IMR-90 (cell line): ENCODE data around the gene ATP13A1. TPM values are rescaled to one million over a fixed set of nuclear protein-coding genes. Genes with fewer than 3 reads are reported as not detected.

Experiments used
- ATAC-seq: fragments of 200-7000 bp; cut with Tn5 transposase; 2 replicates; pipeline ENCODE4 v1.9.1; 2020; ENCODE audit warnings: low read depth, mild to moderate bottlenecking, moderate library complexity
- BruUV-seq: library from RNA; stranded (reverse); fragments of 400-500 nt; replicated peaks from 2 replicates; lab custom pipeline; 2021; lab: Mats Ljungman, UMichigan
- CTCF ChIA-PET: fragments of 300-600 bp; formaldehyde crosslinking; extraction: SDS; loops from one replicate; lab custom pipeline; 2021; ENCODE audit warnings: antibody characterized with exemption; lab: Yijun Ruan, JAX
- POLR2A ChIA-PET: fragments of 300-600 bp; sonication (Branson Sonifier 250); formaldehyde crosslinking; loops from one replicate; lab custom pipeline; 2022; ENCODE audit warnings: antibody characterized with exemption; ENCODE audit not compliant: unreplicated experiment; lab: Charles Lee
- DNase-seq: peaks from one replicate; pipeline ENCODE4 v3.0.0; 2013
- H2AFZ ChIP-seq: replicated peaks from 2 replicates; pipeline ENCODE3; 2013; ENCODE audit warnings: low read length, mild to moderate bottlenecking; ENCODE audit not compliant: poor library complexity
- H2AK5ac ChIP-seq: 2 replicates; pipeline ENCODE4 v1.6.1; 2013; ENCODE audit warnings: low read depth, low read length, inconsistent platforms
- H2AK9ac ChIP-seq: replicated peaks from 2 replicates; pipeline ENCODE3; 2013; ENCODE audit warnings: mild to moderate bottlenecking, low read depth, low read length, moderate library complexity; ENCODE audit not compliant: poor library complexity
- H2BK120ac ChIP-seq: 2 replicates; pipeline ENCODE4 v1.6.1; 2013; ENCODE audit warnings: low read depth, low read length, inconsistent platforms
- H2BK15ac ChIP-seq: 3 replicates; pipeline ENCODE4 v1.6.1; 2013; ENCODE audit warnings: low read depth, low read length, inconsistent platforms
- H2BK20ac ChIP-seq: 2 replicates; pipeline ENCODE4 v1.6.1; 2013; ENCODE audit warnings: low read depth, mild to moderate bottlenecking, inconsistent platforms, low read length, moderate library complexity
- H2BK5ac ChIP-seq: 2 replicates; pipeline ENCODE4 v1.6.1; 2013; ENCODE audit warnings: mild to moderate bottlenecking, low read depth, low read length, inconsistent platforms; ENCODE audit not compliant: poor library complexity, severe bottlenecking
- H3K14ac ChIP-seq: replicated peaks from 2 replicates; pipeline ENCODE4 v1.6.1; 2013; ENCODE audit warnings: low read depth, low read length, inconsistent platforms
- H3K18ac ChIP-seq: 2 replicates; pipeline ENCODE4 v1.6.1; 2013; ENCODE audit warnings: low read depth, low read length, control low read depth
- H3K23ac ChIP-seq: 2 replicates; pipeline ENCODE4 v1.6.1; 2013; ENCODE audit warnings: low read depth, low read length, inconsistent platforms
- H3K27ac ChIP-seq: 2 replicates; pipeline ENCODE4 v1.5.1; 2013; ENCODE audit warnings: mild to moderate bottlenecking, control low read depth, low read length; ENCODE audit not compliant: insufficient read depth
- H3K27me3 ChIP-seq: 2 replicates; pipeline ENCODE4 v1.6.1; 2013; ENCODE audit warnings: low read length; ENCODE audit not compliant: control insufficient read depth, insufficient read depth
- H3K36me3 ChIP-seq: 2 replicates; pipeline ENCODE4 v1.6.1; 2013; ENCODE audit warnings: low read length, mixed read lengths; ENCODE audit not compliant: control insufficient read depth, insufficient read depth
- H3K4ac ChIP-seq: 2 replicates; pipeline ENCODE4 v1.6.1; 2013; ENCODE audit warnings: low read depth, low read length, inconsistent platforms
- H3K4me1 ChIP-seq: 2 replicates; pipeline ENCODE4 v1.6.1; 2013; ENCODE audit warnings: low read length, mixed read lengths; ENCODE audit not compliant: control insufficient read depth, insufficient read depth
- H3K4me2 ChIP-seq: 2 replicates; pipeline ENCODE4 v1.6.1; 2013; ENCODE audit warnings: low read depth, mild to moderate bottlenecking, control low read depth, low read length, moderate library complexity
- H3K4me3 ChIP-seq: 2 replicates; pipeline ENCODE4 v1.5.1; 2013; ENCODE audit warnings: low read depth, mild to moderate bottlenecking, control low read depth, low read length, moderate library complexity; ENCODE audit not compliant: insufficient read depth
- H3K56ac ChIP-seq: 2 replicates; pipeline ENCODE4 v1.6.1; 2013; ENCODE audit warnings: low read length, inconsistent platforms; ENCODE audit not compliant: insufficient read depth; ENCODE audit errors: extremely low read depth
- H3K79me1 ChIP-seq, 2 experiments: 2 replicates each; pipeline ENCODE4 v1.6.1; 2013; ENCODE audit warnings: low read length in 2 of 2, inconsistent platforms in 1 of 2, low read depth in 1 of 2
- H3K9ac ChIP-seq: 2 replicates; pipeline ENCODE4 v1.6.1; 2013; ENCODE audit warnings: low read depth, low read length, control low read depth
- H3K9me1 ChIP-seq: 2 replicates; pipeline ENCODE4 v1.6.1; 2013; ENCODE audit warnings: low read length, inconsistent platforms; ENCODE audit not compliant: insufficient read depth
- H3K9me3 ChIP-seq: 2 replicates; pipeline ENCODE4 v1.6.1; 2013; ENCODE audit warnings: low read length; ENCODE audit not compliant: control insufficient read depth, insufficient read depth
- H4K20me1 ChIP-seq: 2 replicates; pipeline ENCODE4 v1.6.1; 2013; ENCODE audit warnings: low read length, inconsistent platforms; ENCODE audit not compliant: insufficient read depth
- H4K5ac ChIP-seq: 2 replicates; pipeline ENCODE4 v1.6.1; 2013; ENCODE audit warnings: mild to moderate bottlenecking, low read depth, low read length, control low read depth
- H4K8ac ChIP-seq, 2 experiments: 2 replicates each; pipeline ENCODE4 v1.6.1; 2013; ENCODE audit warnings: low read depth in 2 of 2, low read length in 2 of 2, control low read depth in 1 of 2, inconsistent platforms in 1 of 2
- H4K91ac ChIP-seq: 2 replicates; pipeline ENCODE4 v1.6.1; 2013; ENCODE audit warnings: low read depth, low read length, inconsistent platforms; ENCODE audit not compliant: insufficient read depth
- BHLHE40 ChIP-seq: fragments of 150-350 bp; IDR thresholded peaks from 2 replicates; pipeline ENCODE4 v1.6.1; 2016; ENCODE audit warnings: mild to moderate bottlenecking, low read depth, low read length
- CEBPB ChIP-seq: IDR thresholded peaks from 2 replicates; pipeline ENCODE4 v1.6.1; 2012; ENCODE audit warnings: low read depth, low read length, improper control_type of control experiment
- CHD1 ChIP-seq: IDR thresholded peaks from 2 replicates; pipeline ENCODE4 v1.6.1; 2012; ENCODE audit warnings: low read depth, low read length, improper control_type of control experiment
- CTCF ChIP-seq: conservative IDR thresholded peaks from 2 replicates; pipeline ENCODE4 v1.5.1; 2012; ENCODE audit warnings: mild to moderate bottlenecking, low read depth, low read length, improper control_type of control experiment
- ELK1 ChIP-seq: fragments of 150-350 bp; IDR thresholded peaks from 2 replicates; pipeline ENCODE4 v1.6.1; 2016; ENCODE audit warnings: low read depth, mild to moderate bottlenecking, low read length, moderate library complexity, borderline replicate concordance
- MAFK ChIP-seq: IDR thresholded peaks from 2 replicates; pipeline ENCODE4 v1.6.1; 2012; ENCODE audit warnings: low read depth, low read length, improper control_type of control experiment
- MAZ ChIP-seq: IDR thresholded peaks from 2 replicates; pipeline ENCODE4 v1.6.1; 2012; ENCODE audit warnings: low read depth, mild to moderate bottlenecking, low read length, improper control_type of control experiment, moderate library complexity, borderline replicate concordance
- MXI1 ChIP-seq: IDR thresholded peaks from 2 replicates; pipeline ENCODE4 v1.6.1; 2012; ENCODE audit warnings: low read depth, mild to moderate bottlenecking, low read length, moderate library complexity, borderline replicate concordance
- POLR2A ChIP-seq: IDR thresholded peaks from 2 replicates; pipeline ENCODE4 v1.6.1; 2012; ENCODE audit warnings: mild to moderate bottlenecking, low read depth, low read length
- RAD21 ChIP-seq: IDR thresholded peaks from 2 replicates; pipeline ENCODE4 v1.6.1; 2012; ENCODE audit warnings: low read length, improper control_type of control experiment
- RCOR1 ChIP-seq: IDR thresholded peaks from 2 replicates; pipeline ENCODE4 v1.6.1; 2012; ENCODE audit warnings: mild to moderate bottlenecking, low read length, improper control_type of control experiment; ENCODE audit not compliant: insufficient replicate concordance
- RFX5 ChIP-seq: IDR thresholded peaks from 2 replicates; pipeline ENCODE4 v1.8.0; 2012; ENCODE audit warnings: low read depth, mild to moderate bottlenecking, low read length, moderate library complexity
- SMC3 ChIP-seq: fragments of 150-350 bp; IDR thresholded peaks from 2 replicates; pipeline ENCODE4 v1.6.1; 2016; ENCODE audit warnings: low read depth, mild to moderate bottlenecking, antibody characterized with exemption, low read length, moderate library complexity
- WGBS, 2 experiments: methylation state at CpG; one replicate each; pipeline versions ENCODE4 v1.1.5 to v1.1.7; 2013; ENCODE audit warnings: missing lambda C conversion rate in 2 of 2; ENCODE audit not compliant: insufficient read length in 1 of 2; ENCODE audit errors: extremely low coverage in 2 of 2; 5-methylcytosine and 5-hydroxymethylcytosine counted together
- dilution Hi-C: fragments of 300-500 bp; cut with HindIII; formaldehyde crosslinking; loops from one replicate; pipeline ENCODE4 v1.14.3; 2018; ENCODE audit warnings: low sequenced_read_pairs; ENCODE audit not compliant: unreplicated experiment
- in situ Hi-C: fragments of 300-500 bp; cut with MboI; formaldehyde crosslinking; loops from 3 replicates; pipeline ENCODE4 v1.14.3; 2019; ENCODE audit warnings: low sequenced_read_pairs, inconsistent platforms, mixed read lengths
- intact Hi-C: fragments of 100-400 bp; cut with micrococcal nuclease; formaldehyde crosslinking; loops from 2 replicates; pipeline ENCODE4 v1.10.0; 2022
- polyA plus RNA-seq, 3 experiments: library from polyadenylated mRNA; depleted of rRNA; stranded (reverse); fragments of >200 nt; gene quantifications; 2 replicates each; pipeline ENCODE4 v1.2.3, GENCODE V29; 2012; ENCODE audit warnings: low replicate concordance in 1 of 3
- total RNA-seq: library from RNA; depleted of rRNA; stranded (reverse); fragments of >200 nt; gene quantifications from 2 replicates; pipeline ENCODE4 v1.2.3, GENCODE V29; 2012

ATP13A1 gene
- total and polyA plus RNA-seq, 2 of the 4 experiments (the other 2 are of a cell fraction) = 13.3 to 43.8 TPM

- BruUV-seq = no TSS peak
Observed at GRCh38 chr19:19618219-19619051, 45.0 kb downstream of the ATP13A1 start, which contains the start of gene PBX4. TSS of gene PBX4 (minus strand) at chr19:19618687. CDS start at chr19:19618629, 58 bp downstream.

More at GRCh38 chr19:19618219-19619051, 45.0 kb downstream of the ATP13A1 start, which contains the start of gene PBX4:
- no peak within 1 kb of the TSS for H4K91ac ChIP-seq
- TF ChIP-seq CTCF (no peak), CHD1 (no peak), MAFK (no peak), MAZ (0 out of 2 replicates have a peak, but pooled peaks have one; percentile 13), RFX5 (no peak), SMC3 (no peak), POLR2A (0 out of 2 replicates have a peak, but pooled peaks have one; percentile 26), CEBPB (no peak), ELK1 (no peak), RAD21 (no peak), RCOR1 (no peak), BHLHE40 (no peak), MXI1 (no peak)
- no peak within 1 kb of the TSS for H4K5ac ChIP-seq
- H2AFZ ChIP-seq = peak within 1 kb of the TSS; percentile 95
- H2BK20ac ChIP-seq = no peak within 1 kb of the TSS
- ChIA-PET CTCF (interaction anchor here (0.6 kb wide), 1 partner anchor 64 kb away, joined by 3 read pairs; no protein-coding TSS in a partner anchor), POLR2A (interaction anchor here (0.6 kb wide), 1 partner anchor 20 kb away, joined by 4 read pairs; no protein-coding TSS in a partner anchor)
- H3K14ac ChIP-seq = peak within 1 kb of the TSS; percentile 73
- dilution Hi-C loops (no loop called here), in situ Hi-C loops (no loop called here), intact Hi-C loops (loop anchor here (5.0 kb wide), 1 partner anchor 51 kb away; no protein-coding TSS in a partner anchor)
- peak within 1 kb of the TSS; percentile 23; the same call in 1 of the 2 replicates for H3K27ac ChIP-seq
- WGBS, 2 experiments = 4% methylated on average over 25 of the region's 80 CpGs; no CpG with 5 or more reads in 1 of the 2 experiments
- 0 out of 2 replicates have a peak within 1 kb of the TSS, but pooled peaks have one; percentile 31 for H2AK5ac ChIP-seq
- H3K36me3 ChIP-seq = no peaks in the 10 kb centered on the region
- no peaks in the 10 kb centered on the region for H4K20me1 ChIP-seq
- peak within 1 kb of the TSS; percentile 55 for H3K9ac ChIP-seq
- H3K79me1 ChIP-seq = peaks cover 11 to 14% of the 10 kb centered on the region in 2 experiments; a peak in 3 of 4 replicates
- peaks cover 10% of the 10 kb centered on the region; the same call in 1 of the 2 replicates for H3K9me1 ChIP-seq
- H3K18ac ChIP-seq = no peak within 1 kb of the TSS
- H3K4ac ChIP-seq = peak within 1 kb of the TSS; percentile 45; the same call in 1 of the 2 replicates
- no peaks in the 10 kb centered on the region for H3K27me3 ChIP-seq
- H4K8ac ChIP-seq = peak within 1 kb of the TSS in 1 of 2 experiments; percentile 43; a peak in 1 of 4 replicates
- peak within 1 kb of the TSS; percentile 96 for H2AK9ac ChIP-seq
- ATAC-seq (peak; percentile 100), DNase-seq (peak; percentile 82)
- H3K9me3 ChIP-seq = no peaks in the 10 kb centered on the region
- H3K56ac ChIP-seq = no peak within 1 kb of the TSS
- peaks cover 7% of the 10 kb centered on the region for H3K4me1 ChIP-seq
- H2BK120ac ChIP-seq = no peak within 1 kb of the TSS
- peak within 1 kb of the TSS; percentile 90 for H3K23ac ChIP-seq
- H2BK15ac ChIP-seq = no peak within 1 kb of the TSS
- peak within 1 kb of the TSS; percentile 99 for H3K4me2 ChIP-seq
- no peak within 1 kb of the TSS for H2BK5ac ChIP-seq
- peak within 1 kb of the TSS; percentile 65 for H3K4me3 ChIP-seq
